HL-60/S4 treated with retinoic acid at 250 ng/mL for 4 days and 3 days (cell line): ENCODE measurements around the gene DEGS2.

ENCODE experiments used
- in situ Hi-C: fragments of 300-500 bp; cut with MboI; formaldehyde crosslinking; loops from 2 replicates; pipeline ENCODE4 v1.7.0; 2022; ENCODE audit warnings: low sequenced_read_pairs

DEGS2 gene

DNA sequence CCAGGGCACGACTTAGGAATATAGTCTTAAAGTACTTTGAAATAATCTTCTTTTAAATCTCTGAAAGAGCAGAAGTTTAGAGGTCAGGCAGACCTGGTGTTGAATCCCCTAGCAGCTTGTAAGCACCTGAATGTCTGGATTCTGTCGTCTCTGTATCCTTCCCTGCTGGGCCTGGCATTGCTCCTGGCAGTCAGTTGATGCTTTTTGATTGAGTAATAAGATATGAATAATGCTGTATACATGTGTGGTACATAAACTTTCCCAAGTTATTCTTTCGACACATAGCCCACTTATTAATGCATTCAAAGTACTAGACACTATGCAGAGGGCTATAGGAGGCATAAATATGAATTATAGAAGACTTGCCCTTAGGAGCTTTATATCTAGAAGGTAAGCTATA lies 62.8 kb downstream of the DEGS2 start:
- in situ Hi-C loops: no loop called here
